CD4-positive, alpha-beta T cell treated with Interleukin-6 at 100 ng/mL for 8 hours (primary cell): ENCODE measurements around the gene GBP1.
"Not testable (repeated sequence)": the region's sequence is repeated elsewhere in the genome, so short reads cannot be mapped to it uniquely, and the experiment has no call there.

Experiments used
- DNase-seq: peaks from one replicate; pipeline ENCODE4 v3.0.0-alpha.2; 2020; ENCODE audit warnings: mixed read lengths, low spot score

Gene GBP1

DNA sequence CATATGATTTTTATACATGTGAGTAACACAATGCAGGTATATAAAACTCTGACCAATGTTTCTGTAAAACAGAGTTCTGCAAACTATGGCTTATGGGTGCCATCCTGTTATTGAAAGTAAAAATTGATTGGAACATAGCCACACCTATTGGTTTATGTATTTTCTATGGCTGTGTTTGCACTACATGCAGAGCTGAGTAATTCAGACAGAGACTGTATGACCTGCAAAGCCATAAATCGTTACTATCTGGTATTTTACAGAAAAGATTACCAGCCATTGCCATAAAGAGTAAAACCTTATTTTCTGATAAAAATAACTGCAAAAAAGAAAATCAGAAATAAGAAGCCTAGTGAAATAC is 13.1 kb downstream of the GBP1 start:
- no peak for DNase-seq

DNA sequence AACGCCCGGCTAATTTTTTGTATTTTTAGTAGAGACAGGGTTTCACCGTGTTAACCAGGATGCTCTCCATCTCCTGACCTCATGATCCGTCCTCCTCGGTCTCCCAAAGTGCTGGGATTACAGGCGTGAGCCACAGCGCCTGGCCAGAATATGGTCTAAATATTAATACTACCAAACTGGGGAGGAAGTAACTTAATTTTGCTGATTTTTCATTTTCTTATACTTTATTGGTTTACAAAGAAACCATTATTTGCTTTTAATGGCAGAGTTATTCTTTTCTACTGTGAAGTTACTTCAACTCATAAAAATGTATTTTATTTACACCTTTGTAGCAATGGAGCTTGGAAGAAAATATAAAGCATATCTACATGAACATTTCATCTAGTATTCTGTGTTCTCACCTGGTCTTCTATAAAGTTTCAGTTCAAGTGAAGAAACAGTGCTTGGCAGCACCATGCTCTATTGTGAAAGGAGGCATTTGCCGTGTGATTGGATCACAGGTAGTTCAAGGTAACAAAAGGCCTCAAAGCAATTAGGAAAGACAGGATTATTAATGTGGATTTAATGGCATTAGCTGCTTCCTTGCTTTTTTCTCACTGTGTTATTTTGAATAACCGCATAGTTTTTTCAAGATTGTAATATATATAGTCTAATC is 13.6 kb downstream of the GBP1 start:
- DNase-seq, result no peak

DNA sequence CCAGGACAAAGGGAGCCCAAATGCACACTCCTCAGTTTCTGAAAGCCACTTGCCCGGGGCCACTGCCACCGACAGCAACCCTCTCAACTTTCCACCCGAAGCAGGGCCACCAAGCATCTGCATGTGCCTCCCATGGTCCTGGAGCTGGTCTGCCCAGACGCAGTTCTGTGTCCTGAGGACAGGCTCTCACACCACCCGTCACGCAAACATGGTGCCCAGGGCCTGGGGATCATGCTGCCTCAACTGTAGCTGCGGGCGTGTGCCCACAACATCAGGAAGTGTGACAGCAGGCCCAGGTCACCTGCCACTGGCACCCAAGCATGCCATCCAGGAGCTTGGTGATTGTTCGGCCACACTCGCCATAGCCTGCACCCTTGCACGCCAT is 14.4 kb downstream of the GBP1 start:
- no peak for DNase-seq

DNA sequence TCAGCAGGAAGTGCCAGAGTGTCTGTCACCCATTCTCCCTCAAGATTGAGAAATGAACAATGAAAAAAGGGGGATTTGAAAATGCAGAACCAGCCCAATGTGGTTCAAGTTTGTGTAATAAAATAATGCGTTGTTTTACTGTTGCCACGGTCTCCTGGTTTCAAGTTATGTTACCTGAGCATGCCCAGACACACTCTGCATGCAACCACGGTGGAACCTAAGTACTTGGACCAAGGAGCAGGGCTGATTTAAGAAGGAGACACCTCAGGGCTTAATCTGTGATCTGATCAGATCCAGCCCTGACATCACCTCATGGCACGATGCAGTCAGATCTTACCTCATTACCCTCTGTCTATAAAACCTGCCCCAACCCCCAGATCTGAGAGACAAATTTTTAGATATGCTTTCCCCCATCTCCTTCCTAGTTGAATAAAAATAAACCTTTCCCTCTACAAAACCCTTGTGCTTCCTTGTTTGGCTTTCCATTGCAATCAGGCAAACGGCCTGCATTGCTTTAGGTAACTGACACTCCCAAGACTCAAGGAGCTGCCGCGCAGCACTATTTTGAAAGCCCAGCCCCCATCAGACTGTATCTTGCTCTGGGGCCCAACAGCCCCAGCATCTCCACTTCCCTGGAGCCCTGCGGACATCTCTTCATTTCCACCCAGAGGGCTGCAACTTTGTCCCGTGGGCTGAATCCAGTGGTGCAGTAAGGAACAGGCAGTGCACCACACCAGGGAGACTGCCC is 14.9 kb downstream of the GBP1 start:
- DNase-seq, result not testable (repeated sequence)

DNA sequence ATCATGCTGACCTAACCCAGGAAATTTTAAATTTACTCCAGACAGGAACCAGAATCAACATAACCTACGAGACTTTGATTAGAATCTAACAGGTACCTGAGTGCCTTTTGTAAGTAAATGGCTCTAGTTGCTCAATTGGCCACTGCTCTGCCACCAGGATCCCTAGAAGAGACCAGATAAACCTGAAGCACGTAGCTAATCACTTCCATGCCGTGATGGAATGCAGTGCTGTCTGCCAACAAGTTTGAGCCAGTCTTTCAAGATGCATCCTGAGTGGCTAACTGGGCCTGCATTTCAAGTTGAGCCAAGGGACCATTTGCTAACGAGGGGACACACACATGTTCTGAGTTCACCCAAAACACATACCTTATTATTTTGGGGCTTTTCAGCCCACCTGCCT is 15.8 kb downstream of the GBP1 start:
- DNase-seq, result not testable (repeated sequence)

DNA sequence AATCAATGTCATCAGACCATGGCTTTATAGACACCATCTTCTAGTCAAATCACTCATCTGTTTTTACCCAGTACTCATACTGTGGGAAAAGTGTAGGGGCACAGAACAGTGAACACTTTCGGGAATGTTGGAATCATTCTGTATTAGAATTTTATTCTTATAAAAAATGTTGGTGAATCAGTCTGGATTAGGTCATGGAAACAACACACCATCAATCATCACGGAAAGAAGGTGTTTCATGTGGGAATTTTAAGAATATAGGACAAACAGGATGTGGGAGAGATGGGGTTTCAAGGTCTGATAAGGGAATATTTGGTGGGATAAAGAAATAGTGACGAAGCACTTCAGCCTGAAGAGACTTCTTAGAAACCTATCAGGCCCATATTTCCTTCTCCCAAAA is 17.3 kb downstream of the GBP1 start:
- no peak for DNase-seq

DNA sequence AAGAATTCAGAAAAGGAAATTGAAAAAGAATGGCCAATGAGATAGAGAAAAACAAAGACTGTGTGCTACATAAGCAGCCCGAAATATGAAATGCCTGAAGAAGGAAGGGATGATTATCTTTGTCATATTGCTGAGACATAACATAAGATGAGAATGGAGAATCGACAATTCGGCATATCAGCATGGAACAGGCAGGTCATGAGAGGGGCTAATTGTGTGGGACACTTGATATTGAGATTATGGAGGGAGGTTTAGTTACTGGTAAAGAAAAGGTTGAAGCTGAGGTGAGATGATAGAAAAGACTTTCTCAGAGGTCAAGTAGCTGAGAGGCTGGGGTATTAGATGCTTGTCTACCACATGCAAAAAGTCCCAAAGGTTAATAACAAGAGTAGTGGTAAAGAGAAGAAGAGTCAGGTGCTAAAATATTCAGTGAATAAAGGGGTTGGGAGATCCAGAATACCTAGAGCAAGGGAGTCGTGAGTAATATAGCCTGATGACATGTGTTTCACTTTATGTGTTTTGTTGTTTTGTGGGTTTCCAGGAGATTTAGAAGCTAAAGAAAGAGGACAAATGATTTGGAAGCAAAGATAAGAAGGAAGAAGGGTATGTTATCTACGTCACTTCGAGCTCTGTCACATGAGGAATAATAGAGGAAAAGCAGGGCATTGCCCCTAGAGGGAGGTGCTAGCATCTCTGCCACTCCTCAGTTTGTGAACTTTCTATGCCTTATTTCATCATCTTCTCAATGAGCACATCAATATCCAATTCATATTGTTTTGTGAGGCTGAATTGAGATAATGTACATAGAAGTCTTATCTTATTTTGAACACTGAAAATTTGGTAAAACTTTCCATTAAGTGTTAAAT is 18.5 kb downstream of the GBP1 start:
- not testable (repeated sequence) for DNase-seq

DNA sequence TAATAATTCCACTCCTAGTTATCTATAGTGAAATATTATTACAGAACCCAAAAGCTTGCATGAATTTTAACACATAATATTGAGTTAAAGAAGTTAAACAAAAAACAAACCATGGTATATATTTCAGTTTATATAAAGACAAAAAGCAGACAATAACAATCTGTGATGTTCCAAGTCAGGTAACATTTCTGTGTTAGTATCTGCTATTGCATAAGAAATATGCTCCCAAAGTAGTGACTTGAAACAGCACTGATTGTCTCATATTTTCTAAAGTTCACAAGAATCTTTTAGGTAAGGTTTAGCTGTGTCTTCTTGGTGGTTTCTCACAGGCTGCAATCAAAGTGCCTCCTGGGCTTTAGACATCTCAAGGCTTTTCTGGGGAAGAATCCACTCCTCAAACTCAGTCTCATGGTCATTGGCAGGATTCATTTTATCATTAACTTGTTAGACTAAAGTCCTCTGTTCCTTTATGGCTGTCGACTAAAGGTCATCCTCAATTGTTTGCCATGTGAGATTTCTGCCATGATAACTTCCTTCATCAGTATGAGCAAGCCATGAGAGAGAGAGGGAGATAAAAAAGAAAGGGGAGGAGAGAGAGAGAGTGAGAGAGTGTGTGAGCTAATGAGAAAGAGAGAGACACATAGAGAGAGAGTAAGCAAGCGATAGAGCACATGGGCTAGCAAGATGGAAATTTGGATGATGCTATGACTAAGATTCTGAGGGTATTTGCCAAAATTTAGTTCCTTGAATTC is 19.9 kb downstream of the GBP1 start:
- no peak for DNase-seq

DNA sequence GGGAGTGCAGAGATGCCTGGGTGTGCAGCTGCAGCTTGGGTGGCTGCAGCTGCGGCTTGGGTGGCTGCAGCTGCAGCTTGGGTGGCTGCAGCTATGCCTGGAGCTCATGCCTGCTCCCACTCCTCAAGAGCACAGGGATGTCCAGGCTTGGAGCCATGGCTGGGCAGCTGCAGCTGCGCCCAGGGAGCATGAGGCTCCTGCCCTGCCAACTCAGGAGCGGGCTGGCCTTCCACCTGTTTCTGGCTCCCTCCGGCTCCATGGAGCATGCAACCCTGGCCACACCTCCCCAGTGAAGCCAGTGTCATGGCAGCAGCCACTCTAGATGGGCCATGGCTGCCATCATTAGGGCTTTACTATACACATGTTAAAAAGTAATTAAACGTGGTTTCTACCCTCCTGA is 21.1 kb downstream of the GBP1 start:
- DNase-seq, result no peak

DNA sequence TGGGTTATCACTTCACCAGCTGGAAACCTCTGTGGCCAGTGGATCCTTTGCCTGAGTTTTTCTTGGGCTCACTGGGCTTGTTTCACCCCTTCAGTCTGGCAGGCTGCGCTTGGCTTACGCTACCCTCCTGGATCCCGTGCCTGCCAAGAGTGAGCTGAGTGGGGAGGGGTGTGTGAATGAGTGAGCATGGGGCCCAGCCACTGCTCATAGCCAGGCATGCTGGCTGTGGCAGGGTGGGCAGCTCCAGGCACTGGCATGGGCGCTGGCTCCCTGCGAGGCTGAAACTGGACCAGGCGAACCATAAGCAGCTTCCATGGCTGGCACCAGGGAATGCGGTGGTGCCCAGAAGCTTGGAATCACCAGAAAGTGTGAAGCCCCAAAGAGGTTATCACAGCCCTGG is 22.5 kb downstream of the GBP1 start:
- DNase-seq, result no peak

DNA sequence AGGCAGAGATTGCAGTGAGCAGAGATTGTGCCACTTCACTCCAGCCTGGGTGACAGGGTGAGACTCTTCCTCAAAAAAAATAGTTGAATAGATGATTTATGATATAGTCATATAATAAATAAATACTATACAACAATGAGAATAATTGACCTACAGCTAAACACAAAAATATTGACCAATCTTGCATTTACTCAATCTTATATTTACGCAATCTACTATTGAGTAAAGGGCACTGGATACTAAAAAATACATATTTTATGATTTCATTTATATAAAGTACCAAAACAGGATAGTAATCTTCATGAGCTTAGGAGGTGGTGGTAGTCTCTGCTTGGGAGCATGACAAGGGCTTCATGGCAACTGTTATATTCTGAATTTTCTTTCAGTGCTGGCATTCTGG is 23.3 kb downstream of the GBP1 start:
- no peak for DNase-seq

DNA sequence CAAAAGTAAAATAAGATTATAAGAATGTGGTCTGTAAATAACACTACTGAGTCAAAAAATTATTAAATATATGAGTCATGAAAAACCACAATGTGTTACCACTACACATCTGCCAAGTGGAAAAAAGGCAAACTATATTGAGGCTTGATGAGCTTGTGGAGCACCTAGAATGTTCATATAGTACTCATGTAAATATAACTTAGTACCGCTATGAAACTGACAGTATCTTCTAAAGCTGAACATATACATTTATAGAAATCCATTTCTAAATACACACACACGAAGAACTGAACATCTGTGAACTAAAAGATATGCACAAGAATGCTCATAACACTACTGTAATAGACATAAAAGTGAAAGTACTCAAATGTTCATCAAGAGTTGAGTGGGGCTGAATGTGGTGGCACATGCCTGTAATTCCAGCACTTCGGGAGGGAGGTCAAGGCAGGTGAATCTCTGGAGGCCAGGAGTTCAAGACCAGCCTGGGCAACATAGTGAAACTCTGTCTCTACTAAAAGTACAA is 23.8 kb downstream of the GBP1 start:
- no peak for DNase-seq

DNA sequence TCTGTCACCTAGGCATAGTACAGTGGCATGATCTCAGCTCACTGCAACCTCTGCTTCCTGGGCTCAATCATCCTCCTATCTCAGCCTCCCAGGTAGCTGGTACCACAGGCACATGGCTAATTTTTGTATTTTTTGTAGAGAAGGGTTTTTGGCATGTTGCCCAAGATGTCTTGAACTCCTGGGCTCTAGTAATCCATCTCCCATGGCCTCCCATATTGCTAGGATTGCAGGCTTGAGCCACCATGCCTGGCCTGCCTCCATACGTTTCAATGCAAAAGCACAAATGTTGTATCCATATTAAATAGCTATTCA is 24.7 kb downstream of the GBP1 start:
- no peak for DNase-seq

DNA sequence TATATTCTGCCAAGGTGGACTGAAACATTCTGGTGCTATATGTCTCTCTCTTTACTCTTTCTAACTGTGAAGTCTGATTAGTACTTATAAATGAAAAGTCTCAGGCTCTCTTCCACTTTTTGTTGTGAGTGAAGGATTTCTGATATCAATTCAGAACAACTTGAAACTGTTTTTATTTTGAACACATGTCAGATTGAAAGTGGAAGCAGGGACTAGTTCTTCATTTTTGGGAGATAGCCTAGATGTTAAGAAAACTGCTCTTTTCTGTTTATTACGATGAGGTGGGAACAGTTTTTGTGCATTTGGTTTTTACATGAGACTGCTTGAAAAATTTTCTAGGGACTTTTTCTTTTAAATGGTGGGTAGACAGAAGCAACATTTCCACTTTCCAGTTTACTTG is 27.8 kb downstream of the GBP1 start:
- no peak for DNase-seq

DNA sequence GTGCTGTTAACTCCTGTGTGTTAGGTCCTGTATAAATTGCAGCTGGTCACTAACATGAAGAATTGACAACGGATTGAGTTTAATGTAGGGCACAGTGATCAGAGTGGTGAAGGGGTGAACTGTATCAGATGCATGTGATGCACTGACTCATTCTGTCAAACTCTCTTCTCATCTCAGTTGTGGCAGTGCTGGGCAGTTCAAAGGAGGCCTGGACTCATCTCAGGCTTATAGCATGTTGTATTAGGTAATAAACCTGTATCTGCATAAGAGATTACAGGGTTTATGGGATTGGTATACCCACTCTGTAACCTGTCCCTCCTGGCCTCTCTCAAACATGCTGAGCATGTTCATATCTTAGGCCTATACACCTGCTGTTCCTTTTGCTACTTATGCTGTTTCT is 29.9 kb downstream of the GBP1 start:
- no peak for DNase-seq

DNA sequence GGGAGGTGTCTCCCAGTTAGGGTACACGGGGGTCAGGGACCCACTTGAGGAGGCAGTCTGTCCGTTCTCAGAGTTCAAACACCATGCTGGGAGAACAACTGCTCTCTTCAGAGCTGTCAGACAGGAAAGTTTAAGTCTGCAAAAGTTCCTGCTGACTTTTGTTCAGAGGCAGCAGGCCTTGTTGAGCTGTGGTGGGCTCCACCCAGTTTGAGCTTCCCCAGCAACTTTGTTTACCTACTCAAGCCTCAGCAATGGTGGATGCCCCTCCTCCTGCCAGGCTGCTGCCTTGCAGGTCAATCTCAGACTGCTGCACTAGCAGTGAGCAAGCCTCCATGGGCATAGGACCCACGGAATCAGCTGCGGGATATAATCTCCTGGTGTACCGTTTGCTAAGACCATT is 31.0 kb downstream of the GBP1 start:
- peak; percentile 49 for DNase-seq

DNA sequence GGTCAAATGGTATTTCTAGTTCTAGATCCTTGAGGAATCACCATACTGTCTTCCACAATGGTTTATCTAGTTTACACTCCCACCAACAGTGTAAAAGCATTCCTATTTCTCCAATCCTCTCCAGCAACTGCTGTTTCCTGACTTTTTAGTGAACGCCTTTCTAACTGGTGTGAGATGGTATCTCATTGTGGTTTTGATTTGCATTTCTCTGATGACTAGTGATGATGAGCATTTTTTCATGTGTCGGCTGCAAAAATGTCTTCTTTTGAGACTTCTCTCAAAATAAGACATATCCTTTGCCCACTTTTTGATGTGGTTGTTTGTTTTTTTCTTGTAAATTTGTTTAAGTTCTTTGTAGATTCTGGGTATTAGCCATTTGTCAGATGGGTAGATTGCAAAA is 36.0 kb downstream of the GBP1 start:
- DNase-seq, result peak; percentile 29

DNA sequence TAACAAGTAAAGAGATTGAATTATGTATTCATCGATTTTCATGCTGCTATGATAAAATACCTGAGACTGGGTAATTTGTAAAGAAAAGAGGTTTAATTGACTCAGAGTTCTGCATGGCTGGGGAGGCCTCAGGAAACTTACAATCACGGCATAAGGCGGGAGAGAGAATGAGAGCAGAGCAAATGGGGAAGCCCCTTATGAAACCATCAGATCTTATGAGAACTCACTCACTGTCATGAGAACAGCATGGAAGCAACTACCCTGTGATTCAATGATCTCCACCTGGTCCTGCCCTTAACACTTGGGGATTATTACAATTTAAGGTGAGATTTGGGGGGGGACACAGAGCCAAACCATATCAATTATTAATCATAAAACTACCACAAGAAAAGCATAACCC is 39.1 kb downstream of the GBP1 start:
- DNase-seq, result no peak

DNA sequence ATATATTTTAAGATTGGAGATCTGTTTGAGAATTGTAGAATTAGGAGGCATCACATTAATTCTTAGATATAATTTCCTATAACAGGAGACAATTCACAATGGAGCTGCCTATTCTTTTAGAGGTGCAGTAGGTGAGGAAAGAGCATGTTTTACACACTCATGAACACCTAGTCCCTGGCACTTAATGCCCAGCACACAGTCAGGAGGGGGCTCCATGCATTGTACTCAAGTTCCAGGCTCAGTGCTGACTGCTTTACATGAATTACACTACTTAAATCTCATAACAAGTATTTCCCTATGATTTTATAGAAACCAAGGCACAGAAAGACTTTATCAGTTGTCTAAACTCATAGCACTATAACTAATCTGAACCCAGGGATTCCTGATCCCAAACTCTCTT is 42.0 kb downstream of the GBP1 start:
- no peak for DNase-seq

DNA sequence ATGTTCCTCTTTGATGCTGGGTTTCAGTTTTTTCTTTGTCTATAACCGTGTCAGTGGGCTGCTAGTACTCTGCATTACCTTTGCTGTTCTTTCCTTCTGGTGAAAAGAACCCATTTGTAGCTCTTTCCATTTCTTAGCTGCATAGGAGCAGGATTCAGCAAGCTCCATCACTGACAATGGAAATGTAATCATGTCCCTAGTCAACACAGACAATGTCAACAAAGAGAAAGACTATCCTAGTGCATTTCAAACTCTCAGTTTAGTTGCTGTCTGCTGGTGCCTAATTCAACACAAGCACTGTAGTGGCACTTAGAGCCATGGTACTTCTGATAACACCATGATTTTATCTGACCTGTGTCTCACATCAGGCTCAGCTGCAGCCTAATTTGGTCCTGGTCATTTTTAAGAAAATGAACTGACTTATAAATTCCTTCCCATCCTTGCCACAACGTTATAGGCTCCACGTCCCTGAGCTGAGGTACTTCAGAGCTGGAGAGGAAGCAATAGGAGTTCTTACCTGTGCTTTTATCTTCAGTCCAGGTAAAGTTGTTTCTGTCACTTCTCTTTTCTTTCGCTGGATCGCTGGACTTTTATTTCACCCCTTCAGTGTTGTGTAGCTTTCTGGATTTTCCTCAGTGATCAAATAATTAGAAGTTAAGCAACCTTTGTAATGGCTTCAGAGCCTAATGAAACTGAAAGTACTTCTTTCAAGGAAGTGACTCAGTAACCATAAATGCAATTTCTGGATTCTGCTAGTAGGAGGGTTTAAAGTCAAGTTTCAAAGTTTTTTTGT is 42.6 kb downstream of the GBP1 start, which contains the start of gene GBP3:
TSS of gene GBP3 (minus strand) at position 700 of the 793 bp plus-strand sequence. CDS start 2,145 bp downstream, outside the sequence.
- DNase-seq, result peak; percentile 40

DNA sequence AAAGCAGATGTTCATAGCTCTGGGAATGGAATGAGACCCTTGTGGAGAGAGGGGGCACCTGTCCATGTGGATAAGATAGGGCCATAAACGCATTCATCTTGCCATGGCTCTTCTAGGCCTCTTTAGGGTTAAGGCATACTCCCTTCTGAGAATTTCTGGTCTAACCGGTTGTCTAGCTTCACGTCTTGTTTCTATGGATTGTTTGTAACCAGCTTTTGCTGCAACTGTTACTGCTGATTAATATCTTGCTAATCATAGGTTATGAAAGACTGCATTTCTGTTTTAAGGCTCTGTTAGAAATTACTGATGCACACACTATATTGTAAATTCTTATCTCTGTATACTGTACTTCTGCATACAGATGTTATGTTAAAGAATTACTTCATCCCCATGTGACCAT is 46.7 kb downstream of the GBP1 start:
- DNase-seq, result not testable (repeated sequence)
